Activated CD4-positive, alpha-beta T cell treated with anti-CD3 and anti-CD28 coated beads for 24 hours (primary cell): Measurements from ENCODE around the gene CC2D1A.
"Not testable (repeated sequence)": the region's sequence is repeated elsewhere in the genome, so short reads cannot be mapped to it uniquely, and the experiment has no call there.

Source experiments
- DNase-seq, 2 donors: peaks; one replicate each; pipeline ENCODE4 v3.0.0-alpha.2; 2020; ENCODE audit warnings: low read depth in 2 of 2

The CC2D1A gene

GRCh38 chr19:13961826-13962698, 56.1 kb downstream of the CC2D1A start:
- DNase-seq, result no peak

GRCh38 chr19:13962699-13963602, 57.0 kb downstream of the CC2D1A start:
- DNase-seq, result no peak

- no peak for DNase-seq
Measured at GRCh38 chr19:13963603-13964105, 57.7 kb downstream of the CC2D1A start.

- DNase-seq, result no peak
Measured at GRCh38 chr19:13964776-13965175, 58.8 kb downstream of the CC2D1A start.

- no peak for DNase-seq
Measured at GRCh38 chr19:13965377-13965896, 59.4 kb downstream of the CC2D1A start.

GRCh38 chr19:13965926-13966683, 60.1 kb downstream of the CC2D1A start:
- no peak for DNase-seq

- DNase-seq, result no peak
Measured at GRCh38 chr19:13966684-13967128, 60.7 kb downstream of the CC2D1A start.

GRCh38 chr19:13967206-13967605, 61.2 kb downstream of the CC2D1A start:
- not testable (repeated sequence) for DNase-seq

GRCh38 chr19:13968383-13968935, 62.5 kb downstream of the CC2D1A start:
- DNase-seq, result no peak

- DNase-seq, result no peak
Measured at GRCh38 chr19:13968999-13969398, 63.0 kb downstream of the CC2D1A start.

- no peak for DNase-seq
Measured at GRCh38 chr19:13969897-13970296, 63.9 kb downstream of the CC2D1A start.

GRCh38 chr19:13971868-13972267, 65.9 kb downstream of the CC2D1A start:
- not testable (repeated sequence) for DNase-seq

- DNase-seq, result no peak
Measured at GRCh38 chr19:13972368-13973155, 66.6 kb downstream of the CC2D1A start.

GRCh38 chr19:13973479-13973878, 67.5 kb downstream of the CC2D1A start:
- not testable (repeated sequence) for DNase-seq

GRCh38 chr19:13974073-13974472, 68.1 kb downstream of the CC2D1A start:
- no peak for DNase-seq

- no peak for DNase-seq
Measured at GRCh38 chr19:13975870-13976269, 69.9 kb downstream of the CC2D1A start.

GRCh38 chr19:13976446-13976845, 70.4 kb downstream of the CC2D1A start:
- DNase-seq, result no peak

GRCh38 chr19:13977803-13978202, 71.8 kb downstream of the CC2D1A start:
- DNase-seq, result no peak

- peak in 1 of 2 donors; percentile 39 for DNase-seq
Measured at GRCh38 chr19:13978351-13979243, 72.6 kb downstream of the CC2D1A start.
